Measurements from ENCODE around the gene YBX1. TPM values are rescaled to one million over a fixed set of nuclear protein-coding genes. Genes with fewer than 3 reads are reported as not detected.

Gene YBX1
- total RNA-seq, 1 experiment from 2014 or later, result 1,259 TPM

GRCh38 chr1:42730002-42730401, 47.8 kb downstream of the YBX1 start:
- Histone ChIP-seq H3K4me1 (ENCODE audit: insufficient read depth, low read length) (no peaks in the 10 kb centered on the region), H3F3A (ENCODE audit: low read length, unreplicated experiment) (no peaks in the 10 kb centered on the region), H2AFZ (ENCODE audit: low read length) (no peak overlapping the region), H3K27ac (ENCODE audit: low read length) (no peak overlapping the region), H3K4me3 (ENCODE audit: low read length) (no peak overlapping the region), H3K36me3 (ENCODE audit: low read depth, low read length) (no peaks in the 10 kb centered on the region), H3K9me3 (ENCODE audit: low read length) (no peaks in the 10 kb centered on the region), H3K4me2 (ENCODE audit: low read length) (no peak overlapping the region), H3K9ac (ENCODE audit: low read length) (no peak overlapping the region), H4K20me1 (ENCODE audit: low read length) (no peaks in the 10 kb centered on the region), H3K79me2 (ENCODE audit: low read length) (no peaks in the 10 kb centered on the region), H3K27me3 (ENCODE audit: low read length) (no peaks in the 10 kb centered on the region), H3K9me2 (replicated peaks; ENCODE audit: low read length) (no peaks in the 10 kb centered on the region)
- no peak for DNase-seq
- ATAC-seq, result no peak
- BruUV-seq (replicated peaks), result no TSS peak
- CTCF ChIA-PET, result no interaction called here
- POLR2A ChIA-PET (ENCODE audit: unreplicated experiment), result no interaction called here
- TF ChIP-seq EZH2 (IDR thresholded peaks at IDR 0.05; ENCODE audit: low read length, unreplicated experiment), result no peak
- TF ChIP-seq CTCF (conservative IDR thresholded peaks at IDR 0.05; ENCODE audit: low read depth, low read length), result no peak
- TF ChIP-seq EZH2phosphoT487 (IDR thresholded peaks at IDR 0.05; ENCODE audit: borderline replicate concordance, low read length), result no peak
- intact Hi-C loops (cut with micrococcal nuclease), result no loop called here

GRCh38 chr1:42730988-42731387, 48.8 kb downstream of the YBX1 start:
- POLR2A ChIA-PET (ENCODE audit: unreplicated experiment), result no interaction called here
- Histone ChIP-seq H3K27ac (ENCODE audit: low read length) (no peak overlapping the region), H3K27me3 (ENCODE audit: low read length) (no peaks in the 10 kb centered on the region), H2AFZ (ENCODE audit: low read length) (no peak overlapping the region), H3K79me2 (ENCODE audit: low read length) (no peaks in the 10 kb centered on the region), H3K4me3 (ENCODE audit: low read length) (no peak overlapping the region), H3K4me1 (ENCODE audit: insufficient read depth, low read length) (no peaks in the 10 kb centered on the region), H3K9me3 (ENCODE audit: low read length) (no peaks in the 10 kb centered on the region), H3K4me2 (ENCODE audit: low read length) (no peak overlapping the region), H4K20me1 (ENCODE audit: low read length) (no peaks in the 10 kb centered on the region), H3K9ac (ENCODE audit: low read length) (no peak overlapping the region), H3K36me3 (ENCODE audit: low read depth, low read length) (no peaks in the 10 kb centered on the region), H3K9me2 (replicated peaks; ENCODE audit: low read length) (no peaks in the 10 kb centered on the region), H3F3A (ENCODE audit: low read length, unreplicated experiment) (no peaks in the 10 kb centered on the region)
- intact Hi-C loops (cut with micrococcal nuclease), result loop anchor here (1.0 kb wide), 1 partner anchor 153 kb away; no protein-coding TSS in a partner anchor
- peak; percentile 74 for ATAC-seq
- CTCF ChIA-PET, result no interaction called here
- peak; percentile 76 for DNase-seq
- no TSS peak for BruUV-seq (replicated peaks)
- TF ChIP-seq EZH2phosphoT487 (IDR thresholded peaks at IDR 0.05; ENCODE audit: borderline replicate concordance, low read length), result no peak
- TF ChIP-seq CTCF (conservative IDR thresholded peaks at IDR 0.05; ENCODE audit: low read depth, low read length), result peak; percentile 65
- TF ChIP-seq EZH2 (IDR thresholded peaks at IDR 0.05; ENCODE audit: low read length, unreplicated experiment), result no peak

GRCh38 chr1:42731585-42731984, 49.4 kb downstream of the YBX1 start:
- no peaks in the 10 kb centered on the region for H3K9me3 ChIP-seq (ENCODE audit: low read length)
- no peak overlapping the region for H3K4me2 ChIP-seq (ENCODE audit: low read length)
- no peaks in the 10 kb centered on the region for H3F3A ChIP-seq (ENCODE audit: low read length, unreplicated experiment)
- no peaks in the 10 kb centered on the region for H3K9me2 ChIP-seq (replicated peaks; ENCODE audit: low read length)
- no peaks in the 10 kb centered on the region for H3K4me1 ChIP-seq (ENCODE audit: insufficient read depth, low read length)
- POLR2A ChIA-PET (ENCODE audit: unreplicated experiment), result no interaction called here
- no peak overlapping the region for H3K9ac ChIP-seq (ENCODE audit: low read length)
- CTCF ChIA-PET, result no interaction called here
- no peaks in the 10 kb centered on the region for H3K36me3 ChIP-seq (ENCODE audit: low read depth, low read length)
- H3K27me3 ChIP-seq (ENCODE audit: low read length), result no peaks in the 10 kb centered on the region
- TF ChIP-seq EZH2phosphoT487 (IDR thresholded peaks at IDR 0.05; ENCODE audit: borderline replicate concordance, low read length) (no peak), EZH2 (IDR thresholded peaks at IDR 0.05; ENCODE audit: low read length, unreplicated experiment) (no peak), CTCF (conservative IDR thresholded peaks at IDR 0.05; ENCODE audit: low read depth, low read length) (no peak)
- ATAC-seq, result no peak
- no peak overlapping the region for H3K4me3 ChIP-seq (ENCODE audit: low read length)
- no TSS peak for BruUV-seq (replicated peaks)
- H4K20me1 ChIP-seq (ENCODE audit: low read length), result no peaks in the 10 kb centered on the region
- H3K27ac ChIP-seq (ENCODE audit: low read length), result no peak overlapping the region
- intact Hi-C loops (cut with micrococcal nuclease), result loop anchor here (1.0 kb wide), 1 partner anchor 153 kb away; no protein-coding TSS in a partner anchor
- no peak overlapping the region for H2AFZ ChIP-seq (ENCODE audit: low read length)
- no peaks in the 10 kb centered on the region for H3K79me2 ChIP-seq (ENCODE audit: low read length)
- DNase-seq, result no peak
